Lower leg skin (tissue), 3 donors: ENCODE data around the gene IFI27.

ENCODE experiments used
- CTCF ChIP-seq, 3 donors: fragments of 450-650 bp; IDR thresholded peaks; one replicate each; pipeline ENCODE4 v1.5.1; 2016; ENCODE audit warnings: antibody characterized with exemption in 3 of 3, mild to moderate bottlenecking in 3 of 3, moderate library complexity in 2 of 3
- POLR2A ChIP-seq, 2 donors: fragments of 450-650 bp; IDR thresholded peaks; one replicate each; pipeline ENCODE4 v1.6.1; 2016 to 2017; ENCODE audit warnings: antibody characterized with exemption in 2 of 2, mild to moderate bottlenecking in 1 of 2, moderate library complexity in 1 of 2

GRCh38 chr14:94093418-94093817, 17.1 kb upstream of the IFI27 start:
- TF ChIP-seq POLR2A (IDR thresholded peaks at IDR 0.05) = no peak
- TF ChIP-seq CTCF (IDR thresholded peaks at IDR 0.05) = no peak
